ENCODE results near the gene POGZ. TPM values are rescaled to one million over a fixed set of nuclear protein-coding genes. Genes with fewer than 3 reads are reported as not detected.
"Not testable (repeated sequence)": the region's sequence is repeated elsewhere in the genome, so short reads cannot be mapped to it uniquely, and the experiment has no call there.

The POGZ gene
- total RNA-seq, 4 donors from 2014 or later, result 25.8 to 68.2 (median 47.3) TPM

GRCh38 chr1:151444783-151445177 is 14.5 kb downstream of the POGZ start:
- WGBS, 2 donors (ENCODE audit: low coverage in 1 of 2), result 22 to 44% methylated on average over 3 to 4 of the region's 4 CpGs
- TF ChIP-seq EP300 (IDR thresholded peaks at IDR 0.05), result no peak
- no peak for TF ChIP-seq POLR2AphosphoS5 (IDR thresholded peaks at IDR 0.05)
- TF ChIP-seq, protein P1, sequence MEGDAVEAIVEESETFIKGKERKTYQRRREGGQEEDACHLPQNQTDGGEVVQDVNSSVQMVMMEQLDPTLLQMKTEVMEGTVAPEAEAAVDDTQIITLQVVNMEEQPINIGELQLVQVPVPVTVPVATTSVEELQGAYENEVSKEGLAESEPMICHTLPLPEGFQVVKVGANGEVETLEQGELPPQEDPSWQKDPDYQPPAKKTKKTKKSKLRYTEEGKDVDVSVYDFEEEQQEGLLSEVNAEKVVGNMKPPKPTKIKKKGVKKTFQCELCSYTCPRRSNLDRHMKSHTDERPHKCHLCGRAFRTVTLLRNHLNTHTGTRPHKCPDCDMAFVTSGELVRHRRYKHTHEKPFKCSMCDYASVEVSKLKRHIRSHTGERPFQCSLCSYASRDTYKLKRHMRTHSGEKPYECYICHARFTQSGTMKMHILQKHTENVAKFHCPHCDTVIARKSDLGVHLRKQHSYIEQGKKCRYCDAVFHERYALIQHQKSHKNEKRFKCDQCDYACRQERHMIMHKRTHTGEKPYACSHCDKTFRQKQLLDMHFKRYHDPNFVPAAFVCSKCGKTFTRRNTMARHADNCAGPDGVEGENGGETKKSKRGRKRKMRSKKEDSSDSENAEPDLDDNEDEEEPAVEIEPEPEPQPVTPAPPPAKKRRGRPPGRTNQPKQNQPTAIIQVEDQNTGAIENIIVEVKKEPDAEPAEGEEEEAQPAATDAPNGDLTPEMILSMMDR (IDR thresholded peaks at IDR 0.05), result no peak
- TF ChIP-seq POLR2A (IDR thresholded peaks at IDR 0.05), result no peak
- Histone ChIP-seq H3K36me3 (peaks cover 0 to 18% of the 10 kb centered on the region in 2 donors), H3K9me3 (no peaks in the 10 kb centered on the region), H3K27me3 (no peaks in the 10 kb centered on the region), H3K4me1 (peaks cover 9 to 93% (median 20%) of the 10 kb centered on the region in 3 donors), H3K27ac (peak overlapping the region; percentile 52 to 68 (median 62)), H3K4me3 (no peak overlapping the region)
- ATAC-seq, result peak; percentile 5

DNA sequence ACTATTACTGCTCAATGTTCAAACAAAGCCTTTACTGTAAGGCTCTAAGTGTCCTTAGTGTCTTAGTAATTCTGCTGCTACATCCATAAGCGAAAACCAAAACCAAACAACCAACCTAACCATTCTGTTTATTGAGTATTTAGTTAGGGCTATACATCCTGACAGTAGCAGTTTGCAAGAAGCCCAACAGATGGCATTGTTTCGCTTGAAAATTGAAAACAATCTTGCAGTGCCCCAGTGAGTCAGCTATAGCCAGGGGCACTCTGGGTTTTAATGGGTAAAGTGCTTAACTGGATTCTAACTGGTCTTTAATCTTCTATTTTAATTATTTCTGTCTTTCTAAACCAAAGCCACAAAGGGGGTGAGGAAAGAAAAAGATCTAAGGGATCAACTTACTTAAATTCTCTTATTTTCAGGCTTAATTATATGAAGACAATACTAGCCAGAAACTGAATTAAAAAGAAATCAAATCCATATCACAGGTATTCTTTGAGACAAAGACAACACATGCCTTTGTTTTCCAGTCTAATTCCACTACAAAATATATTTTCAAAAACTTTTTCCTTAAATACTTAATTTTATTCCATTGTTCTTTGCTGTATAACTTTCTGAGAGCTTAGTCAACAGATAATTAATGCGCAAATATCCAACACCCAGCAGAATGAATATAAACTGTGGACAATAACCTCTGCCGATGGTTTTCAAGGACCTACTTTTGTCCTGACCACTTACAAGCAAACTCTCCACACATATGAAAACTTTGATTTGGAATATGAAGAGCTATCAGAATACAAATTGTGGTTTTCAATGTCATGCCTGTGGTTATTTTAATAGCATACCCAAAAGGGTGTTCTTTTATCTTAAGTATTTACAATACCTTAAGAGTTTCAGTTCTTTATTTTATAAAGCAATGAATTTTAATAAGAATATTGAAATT is 15.2 kb downstream of the POGZ start:
- no peak overlapping the region for H3K4me3 ChIP-seq
- H3K4me1 ChIP-seq, result peaks cover 12 to 92% (median 20%) of the 10 kb centered on the region in 3 donors
- H3K27ac ChIP-seq, result peak overlapping the region; percentile 52 to 68 (median 62)
- peak; percentile 73 for ATAC-seq
- H3K27me3 ChIP-seq, result no peaks in the 10 kb centered on the region
- peaks cover 0 to 14% of the 10 kb centered on the region in 2 donors for H3K36me3 ChIP-seq
- WGBS, 2 donors (ENCODE audit: low coverage in 1 of 2), result 32 to 49% methylated on average over 4 of the region's 4 CpGs
- no peaks in the 10 kb centered on the region for H3K9me3 ChIP-seq
- TF ChIP-seq, protein P1 (IDR thresholded peaks at IDR 0.05), result peak; percentile 53 to 78 (median 68)
- no peak for TF ChIP-seq EP300 (IDR thresholded peaks at IDR 0.05)

- ATAC-seq, H3K27ac ChIP-seq, H3K27me3 ChIP-seq, H3K4me3 ChIP-seq, H3K9me3 ChIP-seq: not testable (repeated sequence)
- Histone ChIP-seq H3K36me3 (peaks cover 0 to 17% of the 10 kb centered on the region in 2 donors), H3K4me1 (peaks cover 7 to 95% (median 23%) of the 10 kb centered on the region in 3 donors)
- 64 to 75% methylated on average over 5 to 7 of the region's 8 CpGs for WGBS, 2 donors (ENCODE audit: low coverage in 1 of 2)
Observed at GRCh38 chr1:151437396-151437795, 21.9 kb downstream of the POGZ start.

- no peak for ATAC-seq
Observed at GRCh38 chr1:151436985-151437384, 22.3 kb downstream of the POGZ start.

GRCh38 chr1:151435174-151435573 is 24.1 kb downstream of the POGZ start:
- H3K36me3 ChIP-seq, result peaks cover 0 to 8% of the 10 kb centered on the region in 2 donors
- no peaks in the 10 kb centered on the region for H3K9me3 ChIP-seq
- ATAC-seq, result peak; percentile 62
- WGBS, 2 donors (ENCODE audit: low coverage in 1 of 2), result 37 to 77% methylated on average over 3 of the region's 3 CpGs
- no peaks in the 10 kb centered on the region for H3K27me3 ChIP-seq
- H3K4me3 ChIP-seq, result no peak overlapping the region
- peak overlapping the region in 3 of 4 donors; percentile 34 to 62 (median 59) for H3K27ac ChIP-seq
- TF ChIP-seq, protein P1 (IDR thresholded peaks at IDR 0.05), result no peak
- peak; percentile 15 for TF ChIP-seq POLR2AphosphoS5 (IDR thresholded peaks at IDR 0.05)
- peaks cover 3 to 83% (median 18%) of the 10 kb centered on the region in 3 donors for H3K4me1 ChIP-seq

More at GRCh38 chr1:151436985-151437384, 22.3 kb downstream of the POGZ start:
- WGBS, 2 donors (ENCODE audit: low coverage in 1 of 2), result 58 to 72% methylated on average over 3 to 5 of the region's 6 CpGs
- Histone ChIP-seq H3K4me3 (no peak overlapping the region), H3K27ac (no peak overlapping the region), H3K4me1 (peaks cover 7 to 95% (median 23%) of the 10 kb centered on the region in 3 donors), H3K36me3 (peaks cover 0 to 17% of the 10 kb centered on the region in 2 donors), H3K9me3 (no peaks in the 10 kb centered on the region), H3K27me3 (no peaks in the 10 kb centered on the region)
- TF ChIP-seq POLR2AphosphoS5 (IDR thresholded peaks at IDR 0.05) (no peak), EP300 (IDR thresholded peaks at IDR 0.05) (no peak)

- not testable (repeated sequence) for H3K4me3 ChIP-seq, H3K27me3 ChIP-seq, H3K9me3 ChIP-seq, ATAC-seq
- Histone ChIP-seq H3K36me3 (peaks cover 0 to 22% of the 10 kb centered on the region in 2 donors), H3K27ac (peak overlapping the region in 3 of 4 donors; percentile 20 to 62 (median 59)), H3K4me1 (peaks cover 0 to 71% (median 18%) of the 10 kb centered on the region in 3 donors)
- 80 to 86% methylated on average over 1 to 5 of the region's 5 CpGs for WGBS, 2 donors (ENCODE audit: low coverage in 1 of 2)
Observed at GRCh38 chr1:151433827-151434226, 25.5 kb downstream of the POGZ start.

All from gastroesophageal sphincter (tissue), 4 donors.